Panc1 (cell line): ENCODE measurements around the gene ENDOG. TPM values are rescaled to one million over a fixed set of nuclear protein-coding genes. Genes with fewer than 3 reads are reported as not detected.

Experiments
- ATAC-seq: fragments of 200-7000 bp; cut with Tn5 transposase; 2 replicates; pipeline ENCODE4 v1.9.1; 2020; ENCODE audit warnings: mild to moderate bottlenecking, moderate library complexity
- BruUV-seq: library from RNA; stranded (reverse); fragments of 400-500 nt; replicated peaks from 2 replicates; lab custom pipeline; 2021; lab: Mats Ljungman, UMichigan
- CTCF ChIA-PET: fragments of 300-600 bp; sonication (Branson Sonifier 250); formaldehyde crosslinking; loops from one replicate; lab custom pipeline; 2022; ENCODE audit warnings: antibody characterized with exemption; lab: Charles Lee
- POLR2A ChIA-PET: fragments of 300-600 bp; sonication (Branson Sonifier 250); formaldehyde crosslinking; loops from one replicate; lab custom pipeline; 2022; ENCODE audit warnings: antibody characterized with exemption; lab: Charles Lee
- DNase-seq: peaks from one replicate; pipeline ENCODE4 v3.0.0-alpha.2; 2010; ENCODE audit warnings: low read depth, low spot score
- H3K27ac ChIP-seq: 2 replicates; pipeline ENCODE4 v1.5.1; 2011; ENCODE audit warnings: mild to moderate bottlenecking, low read length, inconsistent platforms
- H3K27me3 ChIP-seq: fragments of 200-500 bp; sonication (Bioruptor generic); 2 replicates; pipeline ENCODE4 v1.6.0; 2014; ENCODE audit warnings: low read length, inconsistent platforms; ENCODE audit not compliant: control insufficient read depth, insufficient read depth
- H3K36me3 ChIP-seq: fragments of 200-500 bp; sonication (Bioruptor generic); 2 replicates; pipeline ENCODE4 v1.5.1; 2014; ENCODE audit warnings: inconsistent platforms, mild to moderate bottlenecking, low read length, moderate library complexity; ENCODE audit not compliant: control insufficient read depth, insufficient read depth
- H3K4me1 ChIP-seq: 2 replicates; pipeline ENCODE4 v1.5.1; 2011; ENCODE audit warnings: inconsistent platforms, mild to moderate bottlenecking, low read length, moderate library complexity; ENCODE audit not compliant: control insufficient read depth, insufficient read depth
- H3K4me3 ChIP-seq, 2 experiments: 2 replicates each; pipeline ENCODE4 v1.5.1; 2011 to 2012; ENCODE audit warnings: low read depth in 2 of 2, low read length in 2 of 2, mild to moderate bottlenecking in 2 of 2, inconsistent platforms in 1 of 2, moderate library complexity in 1 of 2
- H3K9me3 ChIP-seq: fragments of 200-500 bp; sonication (Bioruptor generic); 2 replicates; pipeline ENCODE4 v1.5.1; 2014; ENCODE audit warnings: low read depth, mild to moderate bottlenecking, inconsistent platforms, low read length, moderate library complexity; ENCODE audit not compliant: control insufficient read depth, insufficient read depth
- POLR2AphosphoS5 ChIP-seq: IDR thresholded peaks from 2 replicates; pipeline ENCODE4 v1.6.1; 2012; ENCODE audit warnings: mild to moderate bottlenecking, low read depth, low read length, moderate library complexity
- SIN3A ChIP-seq: IDR thresholded peaks from 2 replicates; pipeline ENCODE4 v1.6.1; 2012; ENCODE audit warnings: low read depth, mild to moderate bottlenecking, low read length, moderate library complexity, borderline replicate concordance; ENCODE audit not compliant: insufficient read depth
- TCF7L2 ChIP-seq: IDR thresholded peaks from 2 replicates; pipeline ENCODE4 v1.6.1; 2011; ENCODE audit warnings: mild to moderate bottlenecking, low read depth, low read length, inconsistent platforms
- in situ Hi-C: cut with HindIII; loops from 2 replicates; pipeline ENCODE4 v1.10.0; 2016; ENCODE audit warnings: low sequenced_read_pairs, low pct_unique_long_range_greater_than_20kb
- intact Hi-C: fragments of 100-400 bp; cut with micrococcal nuclease; formaldehyde crosslinking; loops from one replicate; pipeline ENCODE4 v1.10.0; 2022; ENCODE audit not compliant: unreplicated experiment
- total RNA-seq: library from RNA; stranded (reverse); gene quantifications from one replicate; pipeline ENCODE4 v1.2.1, GENCODE V29; 2021; ENCODE audit not compliant: unreplicated experiment
- TF ChIP-seq, protein P1 (sequence below): fragments of 450-650 bp; IDR thresholded peaks from 2 replicates; pipeline ENCODE4 v1.5.1; 2017; ENCODE audit warnings: mild to moderate bottlenecking
- TF ChIP-seq, protein P2 (sequence below), 2 experiments: IDR thresholded peaks; 2 replicates each; pipeline ENCODE4 v1.6.1; 2011 to 2012; ENCODE audit warnings: low read depth in 2 of 2, control low read depth in 1 of 2, low read length in 1 of 2, mild to moderate bottlenecking in 1 of 2, moderate library complexity in 1 of 2; ENCODE audit not compliant: insufficient read depth in 1 of 2

Gene ENDOG
- total RNA-seq, 1 experiment from 2014 or later: 39.9 TPM

GRCh38 chr9:128819716-128820664 is 1.7 kb downstream of the ENDOG start:
- 0 out of 2 replicates have a peak, but pooled peaks have one; percentile 45 for TF ChIP-seq SIN3A
- TF ChIP-seq, protein P1, sequence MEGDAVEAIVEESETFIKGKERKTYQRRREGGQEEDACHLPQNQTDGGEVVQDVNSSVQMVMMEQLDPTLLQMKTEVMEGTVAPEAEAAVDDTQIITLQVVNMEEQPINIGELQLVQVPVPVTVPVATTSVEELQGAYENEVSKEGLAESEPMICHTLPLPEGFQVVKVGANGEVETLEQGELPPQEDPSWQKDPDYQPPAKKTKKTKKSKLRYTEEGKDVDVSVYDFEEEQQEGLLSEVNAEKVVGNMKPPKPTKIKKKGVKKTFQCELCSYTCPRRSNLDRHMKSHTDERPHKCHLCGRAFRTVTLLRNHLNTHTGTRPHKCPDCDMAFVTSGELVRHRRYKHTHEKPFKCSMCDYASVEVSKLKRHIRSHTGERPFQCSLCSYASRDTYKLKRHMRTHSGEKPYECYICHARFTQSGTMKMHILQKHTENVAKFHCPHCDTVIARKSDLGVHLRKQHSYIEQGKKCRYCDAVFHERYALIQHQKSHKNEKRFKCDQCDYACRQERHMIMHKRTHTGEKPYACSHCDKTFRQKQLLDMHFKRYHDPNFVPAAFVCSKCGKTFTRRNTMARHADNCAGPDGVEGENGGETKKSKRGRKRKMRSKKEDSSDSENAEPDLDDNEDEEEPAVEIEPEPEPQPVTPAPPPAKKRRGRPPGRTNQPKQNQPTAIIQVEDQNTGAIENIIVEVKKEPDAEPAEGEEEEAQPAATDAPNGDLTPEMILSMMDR: no peak
- ChIA-PET POLR2A (interaction anchor here (0.6 kb wide), 1 partner anchor 63 kb away, joined by 4 read pairs; no protein-coding TSS in a partner anchor), CTCF (no interaction called here)
- no peaks in the 10 kb centered on the region; the same call in 1 of the 2 replicates for H3K36me3 ChIP-seq
- no peak for DNase-seq
- H3K27ac ChIP-seq: no peak overlapping the region
- peak overlapping the region; percentile 48 to 53 for H3K4me3 ChIP-seq
- no peaks in the 10 kb centered on the region for H3K9me3 ChIP-seq
- no peaks in the 10 kb centered on the region for H3K27me3 ChIP-seq
- in situ Hi-C loops: no loop called here
- peak; percentile 32 for ATAC-seq
- BruUV-seq: TSS peak; percentile 77
- H3K4me1 ChIP-seq: peaks cover 3% of the 10 kb centered on the region; the same call in 1 of the 2 replicates
- intact Hi-C loops: loop anchor here (10.0 kb wide), 1 partner anchor 85 kb away; no protein-coding TSS in a partner anchor

DNA sequence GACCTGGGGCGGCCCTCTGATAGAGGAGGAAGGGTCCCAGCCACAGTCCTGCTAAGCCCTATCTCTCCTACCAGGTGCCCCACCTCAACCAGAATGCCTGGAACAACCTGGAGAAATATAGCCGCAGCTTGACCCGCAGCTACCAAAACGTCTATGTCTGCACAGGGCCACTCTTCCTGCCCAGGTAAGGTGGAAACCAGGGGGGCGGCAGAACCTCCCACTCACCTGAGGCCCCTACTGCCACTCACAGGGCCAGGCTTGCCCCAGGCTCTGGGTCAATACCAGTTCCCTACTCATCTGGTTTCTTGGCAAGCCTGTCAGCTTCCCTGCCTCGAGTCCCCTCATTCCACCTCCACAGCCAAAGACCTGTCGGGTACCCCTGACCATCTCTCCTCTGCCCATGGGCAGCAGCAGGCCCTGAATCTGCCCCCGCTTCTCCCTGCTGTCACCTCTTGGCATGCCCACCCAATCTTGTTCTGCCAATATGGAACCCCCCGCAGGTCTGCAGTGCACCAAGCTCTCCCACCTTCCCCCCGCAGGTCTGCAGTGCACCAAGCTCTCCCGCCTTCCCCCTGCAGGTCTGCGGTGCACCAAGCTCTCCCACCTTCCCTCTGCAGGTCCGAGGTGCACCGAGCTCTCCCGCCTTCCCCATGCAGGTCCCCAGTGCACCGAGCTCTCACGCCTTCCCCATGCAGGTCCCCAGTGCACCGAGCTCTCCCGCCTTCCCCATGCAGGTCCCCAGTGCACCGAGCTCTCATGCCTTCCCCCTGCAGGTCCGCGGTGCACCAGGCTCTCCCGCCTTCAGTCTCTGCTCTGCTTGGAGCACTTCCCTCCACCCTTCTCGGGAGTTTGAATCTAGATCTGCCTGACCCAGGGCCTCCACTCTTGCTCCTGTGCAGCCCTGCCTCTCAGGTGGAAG is 2.6 kb downstream of the ENDOG start:
- ATAC-seq (no peak), DNase-seq (no peak)
- no peak overlapping the region for H3K27ac ChIP-seq
- no peaks in the 10 kb centered on the region for H3K9me3 ChIP-seq
- TF ChIP-seq, protein P2, sequence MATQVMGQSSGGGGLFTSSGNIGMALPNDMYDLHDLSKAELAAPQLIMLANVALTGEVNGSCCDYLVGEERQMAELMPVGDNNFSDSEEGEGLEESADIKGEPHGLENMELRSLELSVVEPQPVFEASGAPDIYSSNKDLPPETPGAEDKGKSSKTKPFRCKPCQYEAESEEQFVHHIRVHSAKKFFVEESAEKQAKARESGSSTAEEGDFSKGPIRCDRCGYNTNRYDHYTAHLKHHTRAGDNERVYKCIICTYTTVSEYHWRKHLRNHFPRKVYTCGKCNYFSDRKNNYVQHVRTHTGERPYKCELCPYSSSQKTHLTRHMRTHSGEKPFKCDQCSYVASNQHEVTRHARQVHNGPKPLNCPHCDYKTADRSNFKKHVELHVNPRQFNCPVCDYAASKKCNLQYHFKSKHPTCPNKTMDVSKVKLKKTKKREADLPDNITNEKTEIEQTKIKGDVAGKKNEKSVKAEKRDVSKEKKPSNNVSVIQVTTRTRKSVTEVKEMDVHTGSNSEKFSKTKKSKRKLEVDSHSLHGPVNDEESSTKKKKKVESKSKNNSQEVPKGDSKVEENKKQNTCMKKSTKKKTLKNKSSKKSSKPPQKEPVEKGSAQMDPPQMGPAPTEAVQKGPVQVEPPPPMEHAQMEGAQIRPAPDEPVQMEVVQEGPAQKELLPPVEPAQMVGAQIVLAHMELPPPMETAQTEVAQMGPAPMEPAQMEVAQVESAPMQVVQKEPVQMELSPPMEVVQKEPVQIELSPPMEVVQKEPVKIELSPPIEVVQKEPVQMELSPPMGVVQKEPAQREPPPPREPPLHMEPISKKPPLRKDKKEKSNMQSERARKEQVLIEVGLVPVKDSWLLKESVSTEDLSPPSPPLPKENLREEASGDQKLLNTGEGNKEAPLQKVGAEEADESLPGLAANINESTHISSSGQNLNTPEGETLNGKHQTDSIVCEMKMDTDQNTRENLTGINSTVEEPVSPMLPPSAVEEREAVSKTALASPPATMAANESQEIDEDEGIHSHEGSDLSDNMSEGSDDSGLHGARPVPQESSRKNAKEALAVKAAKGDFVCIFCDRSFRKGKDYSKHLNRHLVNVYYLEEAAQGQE (IDR thresholded peaks at IDR 0.05; ENCODE audit: insufficient read depth in 1 of 2, low read depth in 2 of 2, low read length in 1 of 2): no peak
- TF ChIP-seq, protein P1: no peak
- TF ChIP-seq SIN3A (no peak), TCF7L2 (no peak), POLR2AphosphoS5 (no peak)
- H3K27me3 ChIP-seq: no peaks in the 10 kb centered on the region
- no TSS peak for BruUV-seq
- ChIA-PET CTCF (no interaction called here), POLR2A (interaction anchor here (0.6 kb wide), 1 partner anchor 62 kb away, joined by 4 read pairs; no protein-coding TSS in a partner anchor)
- peaks cover 3% of the 10 kb centered on the region; the same call in 1 of the 2 replicates for H3K4me1 ChIP-seq
- in situ Hi-C loops: no loop called here
- intact Hi-C loops: no loop called here
- no peaks in the 10 kb centered on the region; the same call in 1 of the 2 replicates for H3K36me3 ChIP-seq
- H3K4me3 ChIP-seq: no peak overlapping the region
